Mesothelial cell of epicardium (in vitro differentiated cells): ENCODE measurements around the gene TMPRSS13. TPM values are rescaled to one million over a fixed set of nuclear protein-coding genes. Genes with fewer than 3 reads are reported as not detected.

ENCODE experiments used
- DNase-seq, 2 experiments: peaks; one replicate each; pipeline ENCODE4 v3.0.0; 2021; ENCODE audit warnings: low spot score in 2 of 2; ENCODE audit not compliant: unreplicated experiment in 2 of 2
- H3K27ac Mint-ChIP-seq: 2 replicates; pipeline ENCODE4 v1.8.0; 2021; ENCODE audit warnings: mixed read lengths
- H3K27me3 Mint-ChIP-seq: 2 replicates; pipeline ENCODE4 v1.8.0; 2021; ENCODE audit warnings: low read depth, mixed read lengths
- H3K36me3 Mint-ChIP-seq: 2 replicates; pipeline ENCODE4 v1.8.0; 2021; ENCODE audit warnings: mixed read lengths
- H3K4me1 Mint-ChIP-seq: 2 replicates; pipeline ENCODE4 v1.8.0; 2021; ENCODE audit warnings: mixed read lengths
- H3K4me3 Mint-ChIP-seq: 2 replicates; pipeline ENCODE4 v1.8.0; 2021; ENCODE audit warnings: mild to moderate bottlenecking, moderate library complexity, mixed read lengths
- H3K9me3 Mint-ChIP-seq: 2 replicates; pipeline ENCODE4 v1.8.0; 2021; ENCODE audit warnings: mixed read lengths
- total RNA-seq: library from RNA; stranded (reverse); gene quantifications from 3 replicates; pipeline ENCODE4 v1.2.1, GENCODE V29; 2021
- TF ChIP-seq, protein P1 (sequence below): fragments of 200-600 bp; sonication (generic); IDR thresholded peaks from one replicate; pipeline ENCODE4 v1.5.0; 2021; ENCODE audit warnings: antibody characterized with exemption; ENCODE audit not compliant: unreplicated experiment

The TMPRSS13 gene
- total RNA-seq, 1 donor from 2014 or later: 10.4 TPM

DNA sequence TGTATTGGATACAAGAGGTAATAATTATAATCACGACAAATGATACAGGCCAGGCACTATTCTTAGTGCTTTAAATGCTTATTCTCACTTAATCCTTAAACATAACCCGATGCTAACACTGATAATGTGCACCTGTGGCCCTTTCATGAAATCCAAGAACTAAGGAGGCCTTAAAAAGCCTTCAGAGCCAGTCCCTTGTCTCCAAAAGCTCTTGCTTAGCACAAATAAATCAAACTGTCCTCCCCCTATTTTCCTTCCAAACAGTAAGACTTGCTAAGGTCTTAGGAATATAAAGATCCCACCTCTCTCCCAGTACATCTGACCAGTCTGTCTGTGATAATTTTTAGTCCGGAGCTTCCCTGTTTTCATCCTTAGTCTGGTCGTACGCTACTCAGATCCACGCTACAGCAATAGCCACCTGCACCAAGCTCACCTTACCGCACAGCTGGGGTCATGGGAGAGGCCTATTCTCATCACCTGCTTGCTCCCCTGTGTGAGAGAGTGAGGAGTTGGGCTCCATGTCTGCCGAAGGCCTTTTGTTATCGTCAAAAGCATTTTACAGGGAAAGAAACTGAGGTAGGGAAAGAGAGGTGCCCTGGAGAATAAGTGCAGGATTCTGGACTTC lies 69.6 kb downstream of the TMPRSS13 start:
- DNase-seq: no peak
- peak overlapping the region; percentile 37 for H3K27ac Mint-ChIP-seq
- H3K27me3 Mint-ChIP-seq: no peaks in the 10 kb centered on the region
- TF ChIP-seq, protein P1, sequence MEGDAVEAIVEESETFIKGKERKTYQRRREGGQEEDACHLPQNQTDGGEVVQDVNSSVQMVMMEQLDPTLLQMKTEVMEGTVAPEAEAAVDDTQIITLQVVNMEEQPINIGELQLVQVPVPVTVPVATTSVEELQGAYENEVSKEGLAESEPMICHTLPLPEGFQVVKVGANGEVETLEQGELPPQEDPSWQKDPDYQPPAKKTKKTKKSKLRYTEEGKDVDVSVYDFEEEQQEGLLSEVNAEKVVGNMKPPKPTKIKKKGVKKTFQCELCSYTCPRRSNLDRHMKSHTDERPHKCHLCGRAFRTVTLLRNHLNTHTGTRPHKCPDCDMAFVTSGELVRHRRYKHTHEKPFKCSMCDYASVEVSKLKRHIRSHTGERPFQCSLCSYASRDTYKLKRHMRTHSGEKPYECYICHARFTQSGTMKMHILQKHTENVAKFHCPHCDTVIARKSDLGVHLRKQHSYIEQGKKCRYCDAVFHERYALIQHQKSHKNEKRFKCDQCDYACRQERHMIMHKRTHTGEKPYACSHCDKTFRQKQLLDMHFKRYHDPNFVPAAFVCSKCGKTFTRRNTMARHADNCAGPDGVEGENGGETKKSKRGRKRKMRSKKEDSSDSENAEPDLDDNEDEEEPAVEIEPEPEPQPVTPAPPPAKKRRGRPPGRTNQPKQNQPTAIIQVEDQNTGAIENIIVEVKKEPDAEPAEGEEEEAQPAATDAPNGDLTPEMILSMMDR: no peak
- H3K9me3 Mint-ChIP-seq: no peaks in the 10 kb centered on the region
- H3K4me3 Mint-ChIP-seq: no peak overlapping the region
- peaks cover 7% of the 10 kb centered on the region for H3K36me3 Mint-ChIP-seq
- H3K4me1 Mint-ChIP-seq: peaks cover 57% of the 10 kb centered on the region

DNA sequence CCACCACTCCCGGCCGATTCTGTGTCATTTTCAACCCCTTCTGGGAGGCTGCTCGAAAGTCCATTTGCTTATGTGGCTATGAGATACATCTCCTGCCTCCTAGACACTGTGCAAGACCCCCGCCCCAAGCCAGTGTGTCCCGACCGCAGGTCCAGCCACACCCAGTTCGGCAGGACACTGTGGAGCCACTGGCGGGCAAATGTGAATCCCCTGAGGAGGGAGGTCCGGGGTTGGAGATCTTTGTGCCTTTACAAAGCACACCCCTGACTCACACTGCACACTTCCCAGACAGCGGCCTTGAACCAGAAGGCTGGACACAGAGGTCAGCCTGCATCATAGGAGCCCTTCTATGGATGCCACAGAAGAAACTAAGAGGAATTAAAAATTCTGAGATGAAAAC lies 70.1 kb downstream of the TMPRSS13 start:
- H3K36me3 Mint-ChIP-seq: peaks cover 8% of the 10 kb centered on the region
- peaks cover 60% of the 10 kb centered on the region for H3K4me1 Mint-ChIP-seq
- TF ChIP-seq, protein P1: no peak
- no peak overlapping the region for H3K27ac Mint-ChIP-seq
- H3K27me3 Mint-ChIP-seq: no peaks in the 10 kb centered on the region
- H3K9me3 Mint-ChIP-seq: no peaks in the 10 kb centered on the region
- H3K4me3 Mint-ChIP-seq: no peak overlapping the region
- peak in 1 of 2 experiments; percentile 29 for DNase-seq

DNA sequence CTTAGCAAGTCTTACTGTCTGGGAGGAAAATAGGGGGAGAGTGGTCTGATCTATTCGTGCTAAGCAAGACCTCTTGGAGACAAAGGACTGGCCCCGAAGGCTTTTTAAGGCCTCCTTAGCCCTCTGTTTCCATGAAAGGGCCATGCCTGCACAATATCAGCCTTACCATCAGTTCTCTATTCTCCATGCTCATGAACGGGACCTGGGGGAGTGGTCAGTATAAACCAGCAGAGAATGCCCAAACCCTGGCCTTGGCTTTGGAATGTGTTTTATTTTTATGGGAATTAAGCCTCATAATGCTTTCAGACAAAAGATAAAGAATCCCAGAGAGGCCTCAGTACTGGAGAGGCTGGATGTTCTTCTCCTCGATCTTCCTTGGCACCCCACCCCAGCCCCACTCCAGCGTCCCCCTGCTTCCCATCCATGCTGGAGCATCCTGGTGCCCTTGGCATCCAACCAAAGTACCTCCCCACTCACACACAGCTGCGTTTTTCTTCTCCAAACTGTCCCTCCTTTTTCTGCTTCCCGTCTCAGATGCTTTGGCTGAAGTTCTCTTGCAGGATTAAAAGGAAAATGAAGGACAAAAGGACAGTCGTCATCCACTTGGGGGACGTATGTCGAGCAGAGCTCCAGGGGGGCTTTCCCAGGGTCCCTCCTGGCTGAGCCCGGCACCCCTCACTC lies 71.3 kb downstream of the TMPRSS13 start:
- peaks cover 16% of the 10 kb centered on the region for H3K36me3 Mint-ChIP-seq
- TF ChIP-seq, protein P1: no peak
- DNase-seq: peak in 1 of 2 experiments; percentile 31
- no peak overlapping the region for H3K4me3 Mint-ChIP-seq
- H3K27me3 Mint-ChIP-seq: no peaks in the 10 kb centered on the region
- H3K4me1 Mint-ChIP-seq: peaks cover 60% of the 10 kb centered on the region
- H3K27ac Mint-ChIP-seq: no peak overlapping the region
- peaks cover 7% of the 10 kb centered on the region for H3K9me3 Mint-ChIP-seq

DNA sequence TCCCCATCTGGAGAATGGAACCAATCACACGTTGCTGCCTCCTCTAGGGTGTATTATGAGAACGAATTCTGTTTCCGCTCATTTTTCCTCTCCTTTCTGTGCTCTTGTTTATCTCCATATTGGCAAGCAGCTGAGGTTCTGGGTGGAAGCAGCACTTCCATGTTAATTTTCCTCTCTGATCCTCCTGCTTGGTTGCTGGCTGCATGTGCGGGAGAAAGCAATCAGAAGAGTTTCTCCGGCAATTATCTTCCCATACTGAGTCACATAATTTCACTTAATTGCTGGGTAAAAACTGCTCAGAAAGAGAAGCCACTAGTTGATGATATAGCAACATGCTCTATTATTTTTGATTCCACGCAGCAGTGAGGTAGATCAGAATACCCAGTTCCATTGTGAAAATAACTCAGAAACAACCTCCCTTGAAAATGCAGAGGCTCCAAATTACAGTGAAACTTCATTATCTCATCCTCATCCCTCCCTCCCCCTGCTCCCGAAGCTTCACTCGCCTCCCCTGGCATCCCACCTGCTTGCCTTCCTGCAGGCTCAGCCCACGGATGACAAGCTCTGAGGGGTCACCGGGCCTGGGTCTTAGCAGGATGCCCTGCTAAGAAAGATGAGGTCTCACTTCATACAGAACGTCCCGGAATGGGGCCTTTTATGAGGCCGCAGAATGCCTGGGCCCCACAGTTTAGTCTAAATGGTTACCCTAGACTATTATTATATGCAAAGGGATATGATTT lies 73.1 kb downstream of the TMPRSS13 start:
- Mint-ChIP-seq H3K27ac (no peak overlapping the region), H3K36me3 (peaks cover 30% of the 10 kb centered on the region), H3K4me1 (peaks cover 48% of the 10 kb centered on the region), H3K9me3 (peaks cover 14% of the 10 kb centered on the region), H3K27me3 (no peaks in the 10 kb centered on the region), H3K4me3 (no peak overlapping the region)
- peak in 1 of 2 experiments; percentile 19 for DNase-seq
- TF ChIP-seq, protein P1: no peak

DNA sequence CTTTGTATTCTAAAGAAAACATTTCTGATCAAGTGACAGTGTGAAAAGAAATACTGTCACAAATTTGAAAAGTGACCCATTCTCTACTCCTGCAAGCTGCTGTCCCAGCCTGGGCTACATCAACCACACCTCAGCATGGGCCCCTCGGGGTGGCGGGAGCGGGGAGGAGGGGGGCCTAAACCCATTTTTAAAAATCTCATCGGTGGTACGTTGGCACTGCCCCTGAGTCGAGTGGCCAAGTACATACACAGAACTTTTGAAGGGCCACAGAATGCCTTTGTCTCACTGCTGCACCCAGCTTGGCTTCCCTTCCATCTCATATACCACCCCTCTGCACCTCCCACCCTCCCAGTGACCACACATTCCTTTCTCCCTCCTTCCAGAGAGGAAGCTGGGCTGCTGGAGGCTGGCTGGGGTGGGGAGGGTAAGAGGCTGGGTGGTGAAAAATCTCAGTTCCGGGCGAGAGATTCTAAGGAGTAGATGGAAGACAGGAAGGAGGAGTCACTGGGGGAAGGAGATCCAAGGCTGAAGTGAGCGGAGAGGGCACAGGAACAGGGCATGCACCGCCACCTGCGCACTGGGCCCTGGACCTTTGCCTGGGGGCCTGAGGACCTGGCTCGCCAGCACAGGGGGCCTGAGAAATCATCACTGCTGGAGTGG lies 73.9 kb downstream of the TMPRSS13 start:
- Mint-ChIP-seq H3K36me3 (peaks cover 31% of the 10 kb centered on the region), H3K27me3 (no peaks in the 10 kb centered on the region), H3K27ac (peak overlapping the region; percentile 75), H3K4me1 (peaks cover 46% of the 10 kb centered on the region), H3K4me3 (no peak overlapping the region), H3K9me3 (peaks cover 14% of the 10 kb centered on the region)
- TF ChIP-seq, protein P1: no peak
- DNase-seq: peak in 1 of 2 experiments; percentile 34
